Activated CD4-positive, alpha-beta T cell treated with anti-CD3 and anti-CD28 coated beads, Interleukin-2, amount 50 U/mL, for 16 hours (primary cell): ENCODE data around the gene FIGLA.
A peak's percentile ranks its signal among the peaks of the same experiment; 100 is the strongest.

Experiments
- DNase-seq: peaks from one replicate; pipeline ENCODE4 v3.0.0-alpha.2; 2020

The FIGLA gene

DNA sequence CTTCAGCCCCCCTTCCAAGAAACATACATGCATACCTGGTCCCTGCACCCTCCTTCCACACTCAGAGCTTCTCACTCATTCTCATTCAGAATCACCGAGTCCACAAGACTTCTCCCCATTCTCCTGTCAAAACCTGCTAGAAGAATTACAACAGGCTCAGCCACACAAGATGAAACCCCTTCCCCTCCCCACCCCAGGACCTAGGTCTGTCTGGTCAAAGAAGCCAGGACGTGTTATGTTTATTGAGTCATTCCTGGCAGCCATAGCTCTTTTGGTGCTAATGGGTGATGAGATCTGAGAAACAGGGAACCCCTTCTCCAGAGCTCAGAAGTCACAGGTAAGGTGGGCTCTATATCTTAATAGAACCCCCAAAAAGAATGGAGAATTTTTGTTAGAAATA, 21.0 kb downstream of the FIGLA start:
- no peak for DNase-seq

DNA sequence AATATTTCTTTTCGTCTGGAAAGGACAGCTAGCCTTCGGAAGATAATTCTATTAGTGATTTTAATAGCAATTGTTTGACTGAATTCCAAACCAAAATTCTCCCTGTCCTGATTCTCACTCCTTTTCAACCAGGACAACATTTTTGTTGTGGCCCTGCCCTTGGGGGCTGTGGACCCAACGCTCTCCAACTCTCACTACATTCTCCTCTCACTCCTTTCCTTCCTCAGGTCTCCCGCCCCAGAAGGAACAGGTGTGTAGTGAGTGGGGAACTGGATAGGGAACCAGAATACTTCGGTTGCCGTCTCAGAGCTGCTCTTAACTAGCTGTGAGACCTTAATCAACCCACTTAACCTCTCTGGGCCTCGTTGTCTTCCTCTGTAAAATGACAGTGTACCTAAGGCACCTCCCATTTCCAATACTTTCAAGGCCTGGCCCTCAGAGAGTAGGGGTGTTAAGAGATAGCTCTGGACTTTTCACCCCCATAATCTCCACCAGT, 21.8 kb downstream of the FIGLA start:
- no peak for DNase-seq

GRCh38 chr2:70767699-70768589, 22.5 kb downstream of the FIGLA start, which contains the start of gene ADD2:
Gene ADD2 (minus strand): TSS chr2:70768200. CDS start chr2:70706408, 61,792 bp downstream.
- peak; percentile 59 for DNase-seq

DNA sequence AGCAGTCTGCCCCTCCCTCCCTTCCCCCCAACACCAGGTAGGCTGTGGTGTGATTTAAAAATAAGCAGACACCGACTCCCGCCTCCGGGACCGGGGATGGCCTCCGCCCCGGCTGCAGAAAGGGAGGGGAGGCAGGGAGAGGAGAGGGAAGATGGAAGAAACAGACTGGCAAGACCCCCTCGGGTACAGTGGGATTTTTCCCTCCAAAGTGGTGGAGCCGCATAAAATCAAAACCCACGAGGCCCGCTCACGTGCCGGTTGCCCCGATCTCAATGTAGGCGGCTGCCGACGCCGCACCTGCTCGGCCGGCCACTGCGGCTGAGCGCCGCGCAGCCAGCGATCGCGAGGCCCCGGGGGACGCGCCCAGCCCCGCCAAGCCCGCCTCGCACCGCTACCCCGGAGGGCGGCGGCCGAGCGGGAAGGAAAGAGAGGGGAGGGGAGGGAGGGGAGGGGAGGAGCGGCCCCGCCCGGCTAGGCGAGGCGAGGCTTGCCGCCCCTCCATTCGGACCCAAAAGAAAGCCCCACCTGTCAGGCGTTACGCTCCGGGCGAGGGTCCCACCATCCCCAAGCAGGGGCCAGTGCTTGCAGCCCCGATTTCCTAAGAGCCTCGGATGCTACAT, 23.3 kb downstream of the FIGLA start:
- DNase-seq = no peak

- DNase-seq = no peak
Observed at GRCh38 chr2:70766357-70767078, 23.9 kb downstream of the FIGLA start.

DNA sequence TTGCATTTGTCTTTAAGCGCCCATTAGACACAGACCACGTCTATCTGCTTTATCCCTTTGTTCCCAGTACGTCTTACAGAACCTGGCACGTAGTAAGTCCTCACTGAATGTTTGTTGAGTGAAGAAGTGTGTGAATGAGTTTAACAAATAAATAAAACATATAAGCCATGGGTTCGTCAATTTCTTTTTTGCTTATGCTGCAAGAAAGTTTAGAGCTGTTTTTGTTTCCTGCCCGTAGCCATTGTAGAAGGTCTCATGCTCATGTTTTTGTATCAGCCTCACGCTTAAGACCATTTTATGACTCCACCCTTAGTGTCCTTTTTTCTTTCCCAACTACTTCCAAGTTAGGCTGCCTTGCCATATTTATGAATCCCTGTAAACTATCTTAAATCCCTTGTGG, 24.9 kb downstream of the FIGLA start:
- DNase-seq = no peak

- DNase-seq = no peak
Observed at GRCh38 chr2:70759446-70759845, 31.0 kb downstream of the FIGLA start.

GRCh38 chr2:70757966-70758365, 32.5 kb downstream of the FIGLA start:
- no peak for DNase-seq

DNA sequence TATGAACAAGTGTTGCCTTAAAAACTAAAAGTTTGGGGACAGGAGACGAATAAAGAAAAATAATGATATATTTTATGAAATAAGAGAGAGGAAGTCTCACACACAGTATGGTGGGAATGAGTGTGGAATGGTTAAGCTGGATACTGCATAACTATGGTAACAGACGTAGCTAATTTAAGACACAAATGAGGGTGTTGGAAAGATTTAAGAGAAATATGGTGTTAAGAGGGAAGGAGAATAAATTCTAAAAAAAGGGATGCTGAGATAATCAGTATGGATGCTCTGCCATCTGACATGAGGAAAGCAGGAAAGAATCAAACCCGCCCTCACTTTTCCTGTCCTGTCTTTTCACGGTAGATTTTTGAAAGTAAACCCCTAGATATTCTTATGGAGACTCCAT, 33.1 kb downstream of the FIGLA start:
- DNase-seq = no peak

- DNase-seq = no peak
Observed at GRCh38 chr2:70756128-70756527, 34.3 kb downstream of the FIGLA start.

GRCh38 chr2:70753902-70754301, 36.5 kb downstream of the FIGLA start:
- DNase-seq = no peak

DNA sequence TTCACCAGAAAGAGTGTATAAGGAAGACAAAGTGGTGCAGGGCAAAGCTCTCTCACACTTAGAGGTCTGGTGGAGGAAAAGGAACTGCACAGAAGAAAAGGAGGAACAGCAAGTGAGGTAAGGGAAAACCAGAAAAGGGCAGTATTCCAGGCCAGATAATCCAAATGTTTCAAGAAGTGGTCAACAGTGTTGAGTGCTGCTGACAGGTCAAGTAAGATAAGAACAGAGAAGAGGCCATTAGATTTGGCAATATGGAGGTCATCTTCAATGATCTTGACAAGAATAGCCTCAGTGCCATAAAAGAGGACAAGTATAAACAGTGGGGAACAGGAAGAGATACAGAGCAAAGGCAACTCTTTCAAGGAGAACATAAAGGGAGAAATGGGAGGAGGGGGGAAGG, 37.4 kb downstream of the FIGLA start:
- no peak for DNase-seq

GRCh38 chr2:70752396-70752795, 38.0 kb downstream of the FIGLA start:
- DNase-seq = no peak

- no peak for DNase-seq
Observed at GRCh38 chr2:70751881-70752280, 38.6 kb downstream of the FIGLA start.

GRCh38 chr2:70750320-70750719, 40.1 kb downstream of the FIGLA start:
- no peak for DNase-seq

GRCh38 chr2:70748002-70748784, 42.2 kb downstream of the FIGLA start:
- DNase-seq = no peak

DNA sequence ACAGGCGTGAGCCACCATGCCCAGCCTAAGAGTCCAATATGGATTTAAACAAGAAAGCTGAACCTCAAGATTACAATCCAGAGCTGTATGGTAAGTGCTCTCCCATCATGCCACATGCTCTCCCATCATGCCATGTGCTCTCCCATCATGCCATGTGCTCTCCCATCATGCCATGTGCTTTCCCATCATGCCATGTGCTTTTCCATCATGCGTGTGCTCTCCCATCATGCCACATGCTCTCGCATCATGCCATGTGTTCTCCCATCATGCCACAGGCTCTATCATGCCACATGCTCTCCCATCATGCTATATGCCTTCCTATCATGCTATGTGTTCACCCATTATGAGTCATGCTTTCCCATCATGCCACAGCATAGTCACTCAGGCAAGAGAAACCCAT, 43.2 kb downstream of the FIGLA start:
- DNase-seq = no peak

GRCh38 chr2:70746094-70746974, 44.1 kb downstream of the FIGLA start:
- no peak for DNase-seq

GRCh38 chr2:70745276-70745825, 45.1 kb downstream of the FIGLA start:
- no peak for DNase-seq

DNA sequence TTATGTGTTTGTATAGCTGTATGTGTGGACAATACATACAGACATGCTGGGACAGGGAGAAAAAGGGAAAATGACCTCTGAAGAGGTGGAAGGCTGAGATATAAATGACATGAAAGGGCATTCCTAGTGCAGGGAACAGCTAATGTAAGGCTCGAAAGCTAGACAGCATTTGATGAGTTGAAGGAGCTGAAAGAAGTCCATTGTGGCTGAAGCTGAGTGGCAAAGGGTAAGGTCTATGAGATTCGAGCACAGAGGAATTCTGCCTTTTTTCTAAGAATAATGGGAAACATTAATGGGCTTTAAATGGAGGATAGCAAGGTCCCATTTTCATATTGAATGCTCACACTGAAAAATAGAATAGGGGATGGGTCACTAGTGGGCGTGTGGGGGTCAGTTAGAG, 46.0 kb downstream of the FIGLA start:
- no peak for DNase-seq

- DNase-seq = no peak
Observed at GRCh38 chr2:70743677-70744076, 46.8 kb downstream of the FIGLA start.
